ENCODE results near the gene MOV10. TPM values are rescaled to one million over a fixed set of nuclear protein-coding genes. Genes with fewer than 3 reads are reported as not detected.
"Not testable (repeated sequence)": the region's sequence is repeated elsewhere in the genome, so short reads cannot be mapped to it uniquely, and the experiment has no call there.

Gene MOV10
- total and polyA plus RNA-seq, 10 of the 15 experiments (the other 5 are each of a cell fraction or from before 2014, with no cell fraction given), result 21.0 to 80.3 (median 49.8) TPM

- ChIA-PET CTCF (interaction anchor here (2.3 to 2.6 kb wide), 3 partner anchors 9 to 75 kb away, joined by 7 to 17 read pairs (median 16); partner anchors contain the start of gene PPM1J), SMC1A (ENCODE audit: uncharacterized antibody, unreplicated experiment) (interaction anchor here (1.1 to 1.6 kb wide), 2 partner anchors 75 to 338 kb away, joined by 3 to 4 read pairs; no protein-coding TSS in a partner anchor), RAD21 (ENCODE audit: unreplicated experiment) (interaction anchor here (1.1 to 1.5 kb wide), 3 partner anchors 10 to 75 kb away, joined by 3 read pairs; partner anchors contain the start of gene PPM1J)
- H3K4me3 ChIP-seq; H2AFZ ChIP-seq (ENCODE audit: control insufficient read depth, low read depth, low read length); H3K9ac ChIP-seq (ENCODE audit: control insufficient read depth, insufficient read depth, low read length); FAIRE-seq; in situ Hi-C loops (cut with MboI); H3K36me3 ChIP-seq (ENCODE audit: control insufficient read depth in 2 of 2, insufficient read depth in 2 of 2, low read length in 1 of 2); H3K27me3 ChIP-seq (replicated peaks in 1 of 2; ENCODE audit: control insufficient read depth in 2 of 2, insufficient read depth in 2 of 2, low read length in 1 of 2); H3K27ac ChIP-seq (ENCODE audit: control insufficient read depth, insufficient read depth); H3K4me1 ChIP-seq (ENCODE audit: control insufficient read depth, insufficient read depth, low read length); H3K4me2 ChIP-seq (ENCODE audit: control insufficient read depth, insufficient read depth); ATAC-seq; intact Hi-C loops (cut with micrococcal nuclease; ENCODE audit: unreplicated experiment); DNase-seq (ENCODE audit: low read depth, low spot score); POLR2A ChIA-PET; H3K9me3 ChIP-seq (replicated peaks; ENCODE audit: control insufficient read depth, insufficient read depth, low read length); H4K20me1 ChIP-seq (ENCODE audit: control insufficient read depth, insufficient read depth); H3K79me2 ChIP-seq (ENCODE audit: control insufficient read depth, insufficient read depth, low read length); BruUV-seq (replicated peaks): not testable (repeated sequence)
- 30% methylated on average over 3 of the region's 3 CpGs for WGBS (ENCODE audit: insufficient coverage, insufficient replicate concordance, low lambda C conversion rate, missing lambda C conversion rate)
Observed at GRCh38 chr1:112729011-112729410, 54.6 kb downstream of the MOV10 start.

GRCh38 chr1:112729909-112730308 is 55.5 kb downstream of the MOV10 start:
- intact Hi-C loops (cut with micrococcal nuclease; ENCODE audit: unreplicated experiment) (no loop called here), in situ Hi-C loops (cut with MboI) (no loop called here)
- Histone ChIP-seq H3K36me3 (ENCODE audit: control insufficient read depth in 2 of 2, insufficient read depth in 2 of 2, low read length in 1 of 2) (no peaks in the 10 kb centered on the region), H3K4me2 (ENCODE audit: control insufficient read depth, insufficient read depth) (no peak overlapping the region), H3K4me3 (no peak overlapping the region), H3K27me3 (replicated peaks in 1 of 2; ENCODE audit: control insufficient read depth in 2 of 2, insufficient read depth in 2 of 2, low read length in 1 of 2) (no peaks in the 10 kb centered on the region), H3K79me2 (ENCODE audit: control insufficient read depth, insufficient read depth, low read length) (no peaks in the 10 kb centered on the region), H3K4me1 (ENCODE audit: control insufficient read depth, insufficient read depth, low read length) (no peaks in the 10 kb centered on the region), H3K9me3 (replicated peaks; ENCODE audit: control insufficient read depth, insufficient read depth, low read length) (no peaks in the 10 kb centered on the region), H3K9ac (ENCODE audit: control insufficient read depth, insufficient read depth, low read length) (no peak overlapping the region), H3K27ac (ENCODE audit: control insufficient read depth, insufficient read depth) (no peak overlapping the region), H2AFZ (ENCODE audit: control insufficient read depth, low read depth, low read length) (no peak overlapping the region), H4K20me1 (ENCODE audit: control insufficient read depth, insufficient read depth) (no peaks in the 10 kb centered on the region)
- no peak for DNase-seq (ENCODE audit: low read depth, low spot score)
- no TSS peak for BruUV-seq (replicated peaks)
- RAD21 ChIA-PET (ENCODE audit: unreplicated experiment), result interaction anchor here (0.7 to 1.5 kb wide), 3 partner anchors 11 to 15 kb away, joined by 3 read pairs; partner anchors contain the start of gene PPM1J
- POLR2A ChIA-PET, result no interaction called here
- SMC1A ChIA-PET (ENCODE audit: uncharacterized antibody, unreplicated experiment), result interaction anchor here (1.6 to 1.8 kb wide), 2 partner anchors 13 to 74 kb away, joined by 4 read pairs; no protein-coding TSS in a partner anchor
- FAIRE-seq, result no peak
- CTCF ChIA-PET, result interaction anchor here (2.3 to 2.6 kb wide), 3 partner anchors 10 to 74 kb away, joined by 7 to 17 read pairs (median 16); partner anchors contain the start of gene PPM1J
- WGBS (ENCODE audit: insufficient coverage, insufficient replicate concordance, low lambda C conversion rate, missing lambda C conversion rate), result 8% methylated on average over 1 of the region's 1 CpG
- no peak for ATAC-seq
- TF ChIP-seq RB1 (IDR thresholded peaks at IDR 0.05; ENCODE audit: borderline replicate concordance) (no peak), ESRRA (IDR thresholded peaks at IDR 0.05; ENCODE audit: low read length) (no peak), RELB (IDR thresholded peaks at IDR 0.05; ENCODE audit: low read depth) (no peak), RELA (IDR thresholded peaks at IDR 0.05; ENCODE audit: borderline replicate concordance, partially characterized antibody) (no peak), ZBTB33 (IDR thresholded peaks at IDR 0.05) (no peak), CUX1 (IDR thresholded peaks at IDR 0.05; ENCODE audit: insufficient replicate concordance, low read depth, low read length) (no peak), SREBF2 (IDR thresholded peaks at IDR 0.05; ENCODE audit: low read length) (no peak)

Data from GM12878 (cell line).